ENCODE measurements around the gene FCRL6.

Gene FCRL6

DNA sequence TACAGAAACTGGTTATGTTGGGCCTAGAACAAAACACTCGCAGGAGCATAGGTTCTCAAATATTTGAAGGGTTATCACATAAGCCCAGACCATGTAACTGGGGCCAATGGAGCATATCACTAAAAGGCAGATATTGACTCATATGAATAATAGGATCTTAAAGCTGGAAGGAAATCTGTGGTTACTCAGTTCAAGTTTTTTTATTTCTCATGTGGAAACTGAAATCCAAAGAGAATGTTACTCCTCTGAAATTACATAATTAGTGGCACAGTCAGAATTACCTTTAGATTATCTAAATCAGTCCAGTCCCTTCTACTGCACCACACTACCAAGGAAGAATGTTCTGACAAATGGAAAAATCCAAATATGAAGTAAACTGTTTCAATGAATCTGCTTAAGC is 36.6 kb downstream of the FCRL6 start:
- H3K36me3 Mint-ChIP-seq (ENCODE audit: low read depth): no peaks in the 10 kb centered on the region
- H3K9me3 Mint-ChIP-seq: no peaks in the 10 kb centered on the region
- H3K27ac Mint-ChIP-seq: peak overlapping the region; percentile 23
- no peak overlapping the region for H3K4me3 Mint-ChIP-seq
- H3K4me1 Mint-ChIP-seq (ENCODE audit: low read depth): peaks cover 22% of the 10 kb centered on the region
- H3K27me3 Mint-ChIP-seq: no peaks in the 10 kb centered on the region

DNA sequence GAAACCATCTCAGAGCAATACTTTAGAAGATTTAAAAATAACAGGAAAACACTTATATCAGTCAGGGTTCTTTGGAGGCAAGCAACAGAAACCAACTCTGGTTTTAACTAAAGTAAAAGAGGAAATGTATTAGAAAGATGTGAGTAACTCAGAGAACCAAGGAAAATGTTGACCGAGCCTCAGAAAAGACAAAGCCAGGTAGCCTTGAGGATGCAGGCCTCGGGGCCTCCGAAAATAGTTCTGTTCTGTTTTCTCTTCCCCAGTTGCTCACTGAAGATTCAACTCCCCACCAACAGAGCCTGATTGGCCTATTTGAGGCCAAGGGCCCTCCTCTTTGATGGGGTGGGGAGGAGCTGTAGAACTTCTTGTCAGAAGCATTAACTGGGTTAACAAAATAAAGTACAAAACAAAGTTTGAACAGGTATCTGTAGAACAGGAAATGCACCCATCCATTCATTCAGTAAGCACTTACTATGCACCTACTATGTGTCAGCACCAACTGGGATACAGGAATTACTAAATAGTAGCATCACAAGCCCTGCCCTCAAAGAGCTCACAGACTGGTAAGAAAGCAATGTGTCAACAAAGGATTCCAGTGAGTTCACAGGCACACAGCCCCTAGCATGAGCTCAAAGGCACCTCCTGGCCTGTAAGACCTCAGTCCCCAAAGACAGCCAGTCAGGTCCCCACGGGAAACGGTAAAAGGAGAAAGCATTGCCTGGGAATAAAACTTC is 37.1 kb downstream of the FCRL6 start:
- Mint-ChIP-seq H3K4me3 (no peak overlapping the region), H3K36me3 (ENCODE audit: low read depth) (no peaks in the 10 kb centered on the region), H3K27ac (peak overlapping the region; percentile 23), H3K27me3 (no peaks in the 10 kb centered on the region), H3K4me1 (ENCODE audit: low read depth) (peaks cover 22% of the 10 kb centered on the region), H3K9me3 (no peaks in the 10 kb centered on the region)

DNA sequence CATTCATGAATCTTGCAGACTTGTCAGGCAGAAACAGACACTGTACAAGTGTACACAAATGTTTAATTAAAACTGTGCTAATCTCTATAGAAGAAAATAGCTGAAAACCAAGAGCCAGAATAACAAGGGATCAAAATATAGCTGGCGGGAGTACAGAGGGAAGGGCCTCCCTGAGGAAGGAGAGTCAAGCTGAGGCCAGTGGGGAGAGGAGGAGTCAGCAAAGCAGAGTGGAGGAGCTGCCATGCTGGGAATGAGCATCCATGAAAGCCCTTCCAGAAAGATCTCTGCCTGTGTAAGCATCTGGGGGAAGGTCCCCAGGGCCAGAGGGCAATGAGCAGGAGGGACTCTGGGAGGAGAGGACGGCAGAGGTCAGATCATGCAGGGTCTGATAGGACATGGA is 39.6 kb downstream of the FCRL6 start:
- no peaks in the 10 kb centered on the region for H3K9me3 Mint-ChIP-seq
- peaks cover 22% of the 10 kb centered on the region for H3K4me1 Mint-ChIP-seq (ENCODE audit: low read depth)
- H3K27ac Mint-ChIP-seq: no peak overlapping the region
- H3K27me3 Mint-ChIP-seq: no peaks in the 10 kb centered on the region
- H3K36me3 Mint-ChIP-seq (ENCODE audit: low read depth): no peaks in the 10 kb centered on the region
- H3K4me3 Mint-ChIP-seq: no peak overlapping the region

DNA sequence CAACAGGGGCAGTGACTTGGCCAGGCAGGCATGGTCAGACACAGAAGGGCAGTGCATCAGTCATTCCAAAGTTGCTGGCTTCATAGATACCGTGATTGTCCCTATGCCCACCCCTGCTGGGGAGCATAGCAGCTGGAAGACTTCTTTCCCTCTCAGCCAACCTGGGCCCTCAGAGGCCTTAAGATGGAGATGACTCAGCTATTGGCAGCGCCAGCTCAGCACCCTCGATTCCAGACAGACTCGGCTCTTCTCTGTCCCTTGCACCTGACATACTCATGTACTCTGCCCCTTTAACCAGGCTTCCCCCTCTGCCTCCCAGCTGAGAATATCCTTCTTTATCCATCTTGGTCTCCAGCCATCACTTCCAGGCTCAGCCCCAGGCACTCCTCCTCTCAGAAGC is 41.3 kb downstream of the FCRL6 start:
- Mint-ChIP-seq H3K27ac (no peak overlapping the region), H3K36me3 (ENCODE audit: low read depth) (no peaks in the 10 kb centered on the region), H3K4me3 (no peak overlapping the region), H3K27me3 (no peaks in the 10 kb centered on the region), H3K4me1 (ENCODE audit: low read depth) (peaks cover 16% of the 10 kb centered on the region), H3K9me3 (no peaks in the 10 kb centered on the region)

DNA sequence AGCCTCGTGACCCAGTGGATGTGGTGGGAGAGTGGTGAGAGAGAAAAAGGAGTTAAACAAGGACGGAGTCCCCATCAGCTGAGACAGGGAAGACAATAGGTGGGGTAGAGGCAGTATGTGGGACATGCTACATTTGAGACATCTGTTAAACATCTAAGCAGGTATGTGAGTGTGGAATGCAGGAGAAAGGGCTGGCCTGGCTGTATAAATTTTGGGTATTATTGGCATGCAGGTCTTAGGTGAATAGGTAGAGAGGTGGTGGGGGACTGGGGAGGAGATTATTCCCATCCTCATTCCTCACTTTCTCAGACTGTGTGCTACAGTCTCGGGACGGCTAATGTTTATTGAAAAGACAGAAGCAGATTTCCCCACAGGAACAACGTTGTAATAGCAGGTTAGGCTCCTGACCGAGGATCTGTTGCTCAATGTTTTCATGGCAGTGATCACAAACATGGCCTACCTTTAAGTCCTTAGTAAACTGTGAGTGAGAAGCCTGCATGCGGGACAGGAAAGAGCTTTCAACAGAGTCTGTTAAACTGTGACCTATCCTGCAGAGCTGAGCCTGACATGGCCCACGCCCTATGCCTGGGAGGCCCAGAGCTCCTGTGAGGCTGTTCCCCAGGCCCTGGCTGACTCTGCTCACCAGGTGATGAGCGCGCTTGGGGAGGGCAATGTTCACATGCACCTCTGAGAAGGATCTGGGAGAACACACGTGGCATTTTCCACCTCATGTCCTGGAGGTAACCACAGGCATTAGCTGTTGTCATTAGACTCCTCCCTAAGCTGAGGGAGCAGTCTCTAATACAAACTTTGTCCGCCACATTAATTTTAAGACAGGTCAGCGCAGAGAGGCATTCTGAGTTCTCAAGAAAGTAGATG is 43.8 kb downstream of the FCRL6 start:
- H3K9me3 Mint-ChIP-seq: no peaks in the 10 kb centered on the region
- H3K4me1 Mint-ChIP-seq (ENCODE audit: low read depth): no peaks in the 10 kb centered on the region
- no peaks in the 10 kb centered on the region for H3K27me3 Mint-ChIP-seq

DNA sequence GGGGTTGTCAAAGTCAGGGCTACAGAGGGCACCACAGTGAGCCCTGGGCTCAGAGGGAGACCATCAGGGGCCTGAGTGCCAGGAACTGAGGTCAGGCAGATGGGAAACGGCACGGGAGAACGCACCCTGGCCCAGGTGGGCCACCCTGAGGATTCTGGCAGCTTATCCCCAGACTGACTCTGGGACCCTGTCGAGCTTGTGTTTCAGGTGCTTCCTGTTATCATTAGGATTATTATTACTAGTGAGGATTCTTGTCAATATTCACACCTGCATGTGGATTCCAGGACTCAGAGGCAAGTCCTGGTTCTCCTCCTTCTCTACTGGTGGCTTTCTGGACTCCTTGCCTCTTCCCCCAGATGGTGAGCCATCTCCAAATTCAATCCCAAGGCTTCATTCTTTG is 45.1 kb downstream of the FCRL6 start:
- Mint-ChIP-seq H3K36me3 (ENCODE audit: low read depth) (no peaks in the 10 kb centered on the region), H3K4me3 (no peak overlapping the region)

More for the DNA sequence above, 43.8 kb downstream of the FCRL6 start:
- H3K4me3 Mint-ChIP-seq: no peak overlapping the region
- H3K36me3 Mint-ChIP-seq (ENCODE audit: low read depth): no peaks in the 10 kb centered on the region
- H3K27ac Mint-ChIP-seq: no peak overlapping the region

DNA sequence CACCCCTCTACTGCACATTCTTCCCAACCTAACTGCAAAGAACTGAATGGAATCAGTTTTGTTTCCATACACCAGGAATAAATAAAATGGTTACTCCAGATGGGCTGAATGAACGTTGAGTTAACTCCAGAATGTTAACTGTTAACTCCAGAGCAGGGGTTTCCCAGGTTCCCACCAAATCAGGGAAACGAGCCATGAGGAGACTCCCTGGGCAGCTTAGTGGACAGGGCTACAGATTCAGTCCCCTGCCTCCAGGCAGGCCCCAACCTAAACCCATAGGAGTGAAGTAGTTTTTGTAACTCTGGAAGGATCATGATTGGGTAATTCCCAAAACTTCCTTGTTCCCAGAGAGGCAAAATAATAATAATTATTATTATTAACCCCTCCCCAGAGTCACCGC is 46.2 kb downstream of the FCRL6 start:
- no peak overlapping the region for H3K27ac Mint-ChIP-seq
- H3K27me3 Mint-ChIP-seq: no peaks in the 10 kb centered on the region
- no peaks in the 10 kb centered on the region for H3K9me3 Mint-ChIP-seq
- H3K4me3 Mint-ChIP-seq: no peak overlapping the region
- H3K36me3 Mint-ChIP-seq (ENCODE audit: low read depth): no peaks in the 10 kb centered on the region
- no peaks in the 10 kb centered on the region for H3K4me1 Mint-ChIP-seq (ENCODE audit: low read depth)

More for the DNA sequence above, 45.1 kb downstream of the FCRL6 start:
- Mint-ChIP-seq H3K27me3 (no peaks in the 10 kb centered on the region), H3K9me3 (no peaks in the 10 kb centered on the region), H3K4me1 (ENCODE audit: low read depth) (no peaks in the 10 kb centered on the region), H3K27ac (no peak overlapping the region)

DNA sequence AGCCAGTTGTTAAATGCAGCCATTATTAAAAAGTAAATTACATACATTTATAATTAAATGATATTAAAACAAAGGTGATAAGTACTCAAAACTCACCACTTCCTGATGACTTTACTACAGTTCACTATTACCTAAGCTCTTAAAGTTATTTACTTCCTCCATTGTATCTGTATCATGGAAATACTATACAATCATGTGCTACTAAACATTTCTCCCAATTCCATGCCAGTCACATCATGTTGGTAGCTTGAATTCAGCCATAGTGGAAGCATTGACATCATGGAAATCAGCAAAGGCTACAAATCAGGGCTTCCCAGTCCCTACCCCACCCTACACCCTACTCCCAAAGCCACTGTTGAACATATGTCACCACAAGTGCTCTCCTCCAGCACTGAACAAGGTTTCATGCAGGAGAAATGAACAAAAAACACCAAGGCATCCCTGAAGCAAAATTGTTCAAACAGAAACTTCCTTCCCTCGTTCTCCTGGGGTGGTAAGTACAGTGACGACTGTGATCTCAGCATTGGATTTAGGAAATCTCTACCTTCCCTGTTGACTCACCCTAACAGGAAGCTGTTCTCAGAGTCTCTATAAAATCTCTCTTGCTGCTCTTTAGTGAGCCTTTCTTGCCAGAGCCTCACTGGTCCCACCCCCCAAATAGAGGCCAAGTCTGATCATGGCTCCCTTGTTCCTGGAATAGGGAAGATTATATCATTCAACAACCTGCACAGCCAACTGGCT is 47.6 kb downstream of the FCRL6 start:
- Mint-ChIP-seq H3K36me3 (ENCODE audit: low read depth) (no peaks in the 10 kb centered on the region), H3K4me3 (no peak overlapping the region), H3K27ac (no peak overlapping the region), H3K27me3 (no peaks in the 10 kb centered on the region), H3K9me3 (no peaks in the 10 kb centered on the region), H3K4me1 (ENCODE audit: low read depth) (peaks cover 7% of the 10 kb centered on the region)

DNA sequence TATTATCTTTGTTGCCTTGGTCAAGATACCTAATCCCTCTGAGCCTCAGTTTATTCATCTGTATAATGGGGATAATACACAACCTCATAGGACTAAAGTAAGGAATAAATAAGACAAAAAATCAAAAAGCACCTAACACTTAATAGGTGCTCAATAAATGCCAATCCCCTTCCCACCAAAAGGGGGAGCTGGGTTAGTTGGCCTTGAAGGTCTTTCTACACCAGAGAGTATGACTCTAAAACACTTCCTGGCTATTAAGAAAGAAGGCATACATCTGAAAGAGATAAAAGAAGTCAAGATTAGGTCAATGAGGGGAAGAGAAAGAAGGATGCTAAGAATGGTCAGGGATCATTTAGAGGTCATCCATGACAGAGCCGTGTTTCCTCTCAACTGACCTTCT is 49.2 kb downstream of the FCRL6 start:
- Mint-ChIP-seq H3K27me3 (no peaks in the 10 kb centered on the region), H3K4me1 (ENCODE audit: low read depth) (peaks cover 12% of the 10 kb centered on the region), H3K36me3 (ENCODE audit: low read depth) (no peaks in the 10 kb centered on the region), H3K27ac (no peak overlapping the region), H3K4me3 (no peak overlapping the region), H3K9me3 (no peaks in the 10 kb centered on the region)

DNA sequence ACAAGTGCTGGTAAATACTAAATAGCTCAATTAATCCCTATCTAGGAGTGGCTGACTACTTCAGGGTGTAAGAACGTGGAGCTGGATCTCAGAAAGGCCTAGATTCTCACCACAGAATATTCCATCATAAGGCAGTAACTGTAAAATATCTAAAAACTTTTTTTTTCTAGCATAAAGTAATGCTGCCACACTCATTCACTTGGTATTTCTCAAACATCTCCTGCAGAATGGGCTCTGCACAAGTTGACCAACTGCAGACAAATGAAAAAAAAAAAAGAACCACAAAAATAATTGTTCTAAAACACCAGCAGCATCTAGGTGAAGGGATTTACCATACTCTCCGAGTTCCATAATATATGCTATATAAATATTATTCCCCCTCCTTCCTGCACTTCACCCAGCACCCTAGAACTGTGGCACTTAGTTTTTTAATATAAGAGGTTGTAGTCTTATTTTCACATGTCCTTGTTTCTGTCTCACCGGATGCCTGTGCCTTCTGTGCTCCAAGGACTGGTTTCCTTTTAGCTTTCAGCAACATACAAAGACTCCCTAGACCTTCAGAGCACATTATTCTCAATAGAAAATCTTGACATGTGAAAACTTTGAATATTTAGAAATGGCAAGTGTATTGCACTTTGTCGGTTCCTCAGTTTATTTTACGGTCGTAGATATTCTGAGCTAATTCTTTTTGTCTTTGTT is 51.4 kb downstream of the FCRL6 start:
- Mint-ChIP-seq H3K36me3 (ENCODE audit: low read depth) (no peaks in the 10 kb centered on the region), H3K27ac (peak overlapping the region; percentile 7), H3K27me3 (no peaks in the 10 kb centered on the region), H3K9me3 (no peaks in the 10 kb centered on the region), H3K4me1 (ENCODE audit: low read depth) (peaks cover 12% of the 10 kb centered on the region), H3K4me3 (peak overlapping the region; percentile 82)

DNA sequence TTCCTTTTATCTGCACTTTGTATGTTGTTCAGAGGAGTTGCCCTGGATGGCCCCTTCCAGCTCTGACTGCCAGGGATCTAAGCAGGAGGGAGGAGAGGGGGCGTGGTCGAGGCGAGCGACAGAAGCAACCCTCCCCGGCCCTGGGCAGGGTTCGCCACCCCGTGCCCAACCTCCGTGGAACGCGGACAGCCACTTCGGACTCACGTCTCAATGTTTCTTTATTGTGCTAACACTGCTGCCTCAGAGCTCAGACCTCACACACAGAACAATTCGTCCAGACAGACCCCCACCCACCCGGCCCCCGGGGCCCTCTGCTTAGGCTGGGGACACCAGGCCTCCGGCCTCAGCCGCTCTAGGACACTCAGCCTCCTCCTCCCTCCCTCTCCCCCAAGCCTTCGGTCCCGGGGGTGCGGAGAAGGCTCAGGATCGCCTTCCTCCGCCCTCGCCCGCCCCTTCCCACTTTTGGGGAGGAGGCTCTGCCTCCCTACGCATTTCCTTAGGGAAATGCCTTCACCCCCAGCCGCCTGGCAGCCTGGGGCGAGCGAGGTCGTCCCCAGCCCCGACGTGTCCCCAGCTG is 52.0 kb downstream of the FCRL6 start:
- H3K9me3 Mint-ChIP-seq: no peaks in the 10 kb centered on the region
- H3K36me3 Mint-ChIP-seq (ENCODE audit: low read depth): no peaks in the 10 kb centered on the region
- H3K4me1 Mint-ChIP-seq (ENCODE audit: low read depth): peaks cover 12% of the 10 kb centered on the region
- no peaks in the 10 kb centered on the region for H3K27me3 Mint-ChIP-seq
- H3K27ac Mint-ChIP-seq: peak overlapping the region; percentile 7
- H3K4me3 Mint-ChIP-seq: peak overlapping the region; percentile 82

DNA sequence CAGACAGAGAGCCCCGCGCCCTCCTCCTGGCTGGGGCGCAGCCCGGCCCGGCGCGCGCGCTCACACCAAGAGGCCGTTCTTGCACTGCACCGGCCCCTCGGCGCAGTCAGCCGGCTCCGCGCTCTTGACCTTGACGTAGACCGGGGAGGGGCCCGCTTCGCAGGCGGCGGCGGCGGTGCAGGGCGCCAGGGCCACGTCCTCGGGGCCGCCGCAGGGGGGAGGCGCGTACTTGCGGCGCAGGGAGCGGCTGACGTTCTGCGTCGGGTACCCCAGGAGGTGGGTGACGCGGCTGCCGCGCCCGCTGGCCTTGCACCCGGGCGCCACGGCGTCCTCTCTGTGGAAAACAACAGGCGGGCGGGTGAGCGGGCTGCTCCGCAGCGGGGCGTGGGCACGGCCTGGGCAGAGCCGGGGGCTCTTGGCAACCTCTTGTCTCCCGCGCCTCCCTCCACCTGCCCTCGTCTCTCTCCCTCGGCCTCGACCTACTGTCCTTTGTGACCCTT is 52.6 kb downstream of the FCRL6 start:
- Mint-ChIP-seq H3K27ac (peak overlapping the region; percentile 64), H3K36me3 (ENCODE audit: low read depth) (no peaks in the 10 kb centered on the region), H3K4me3 (peak overlapping the region; percentile 82), H3K27me3 (no peaks in the 10 kb centered on the region), H3K4me1 (ENCODE audit: low read depth) (peaks cover 12% of the 10 kb centered on the region), H3K9me3 (no peaks in the 10 kb centered on the region)

DNA sequence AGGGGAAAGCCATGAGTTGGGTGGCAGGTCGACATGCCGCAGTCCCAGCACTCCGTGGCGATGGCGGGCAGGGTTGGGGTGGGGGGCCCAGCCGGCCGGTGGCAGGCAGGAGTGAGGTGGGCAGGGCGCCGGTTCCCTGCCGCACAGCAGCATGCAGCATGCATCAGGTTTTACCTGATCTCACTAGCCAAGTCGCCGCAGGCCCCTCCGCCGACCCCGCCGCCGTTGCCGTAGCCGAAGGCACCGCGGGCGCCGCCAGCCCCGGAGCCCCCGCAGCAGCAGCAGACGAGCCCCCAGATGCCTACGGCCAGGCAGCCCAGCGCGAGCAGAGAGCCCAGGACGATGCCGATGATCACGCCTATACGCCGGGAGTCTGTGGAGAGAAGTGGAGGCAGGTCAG is 53.5 kb downstream of the FCRL6 start:
- Mint-ChIP-seq H3K4me3 (no peak overlapping the region), H3K36me3 (ENCODE audit: low read depth) (no peaks in the 10 kb centered on the region), H3K27ac (no peak overlapping the region)

DNA sequence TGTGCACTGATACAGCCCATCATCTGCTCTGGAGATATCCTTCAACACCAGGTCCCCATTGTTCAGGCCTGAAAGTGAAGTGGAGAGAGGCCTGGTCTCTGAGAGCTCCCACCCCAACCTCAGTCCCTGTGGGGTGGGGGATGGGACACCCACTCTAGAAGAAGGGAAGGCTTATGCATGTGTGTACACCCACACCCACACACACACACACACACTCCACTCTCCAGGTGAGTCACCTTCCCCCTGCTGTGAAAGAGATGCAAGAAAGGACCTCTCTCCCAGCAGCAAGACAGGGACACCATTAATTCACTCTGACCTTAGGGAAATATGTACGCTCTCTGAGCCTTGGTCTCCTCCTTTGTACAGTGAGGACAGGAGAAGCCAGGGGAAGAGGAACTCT is 54.4 kb downstream of the FCRL6 start:
- Mint-ChIP-seq H3K36me3 (ENCODE audit: low read depth) (no peaks in the 10 kb centered on the region), H3K9me3 (no peaks in the 10 kb centered on the region), H3K4me3 (no peak overlapping the region), H3K4me1 (ENCODE audit: low read depth) (peaks cover 12% of the 10 kb centered on the region), H3K27ac (peak overlapping the region; percentile 18), H3K27me3 (no peaks in the 10 kb centered on the region)

More for the DNA sequence above, 53.5 kb downstream of the FCRL6 start:
- Mint-ChIP-seq H3K27me3 (no peaks in the 10 kb centered on the region), H3K9me3 (no peaks in the 10 kb centered on the region), H3K4me1 (ENCODE audit: low read depth) (peaks cover 12% of the 10 kb centered on the region)

Measured in stimulated activated naive CD8-positive, alpha-beta T cell treated with anti-CD3 and anti-CD28 coated beads, Interleukin-15, Interleukin-2, amounts not matched to agents 100 ng/mL and 50 ng/mL, for 24 hours (primary cell).